ENCODE measurements around the gene SLC22A17. TPM values are rescaled to one million over a fixed set of nuclear protein-coding genes. Genes with fewer than 3 reads are reported as not detected.

Gene SLC22A17
- polyA plus RNA-seq, 1 donor (not counting 4 experiments of a cell fraction or from before 2014, with no cell fraction given), result 0.76 TPM

- no peak overlapping the region for H2AFZ ChIP-seq (ENCODE audit: control insufficient read depth, low read length)
- no peaks in the 10 kb centered on the region for H3K27me3 ChIP-seq (ENCODE audit: control insufficient read depth, extremely low read depth, insufficient read depth, low read length)
- H3K4me1 ChIP-seq (ENCODE audit: control insufficient read depth, extremely low read depth, insufficient read depth, low read length), result peaks cover 6% of the 10 kb centered on the region
- H3K9me3 ChIP-seq (ENCODE audit: control insufficient read depth, low read depth, low read length), result no peaks in the 10 kb centered on the region
- H3K4me3 ChIP-seq (ENCODE audit: control insufficient read depth in 2 of 3, extremely low read depth in 1 of 3, insufficient read depth in 2 of 3, low read depth in 1 of 3, low read length in 3 of 3), result no peak overlapping the region
- no peak overlapping the region for H3K4me2 ChIP-seq (ENCODE audit: control insufficient read depth, extremely low read depth, insufficient read depth, low read depth, low read length)
- no peaks in the 10 kb centered on the region for H4K20me1 ChIP-seq (ENCODE audit: control insufficient read depth, extremely low read depth, insufficient read depth, low read length)
- peaks cover 0 to 2% of the 10 kb centered on the region in 2 experiments for H3K36me3 ChIP-seq (ENCODE audit: control insufficient read depth in 2 of 2, extremely low read depth in 1 of 2, insufficient read depth in 2 of 2, low read length in 2 of 2)
- dilution Hi-C loops (cut with MboI; ENCODE audit: extremely low pct_ligation_motif_present, low sequenced_read_pairs), result no loop called here
- TF ChIP-seq CTCF (optimal IDR thresholded peaks at IDR 0.05 in 1 of 3, IDR thresholded peaks at IDR 0.05 in 1 of 3, conservative IDR thresholded peaks at IDR 0.05 in 1 of 3; ENCODE audit: extremely low read depth in 1 of 3, insufficient read depth in 2 of 3, low read length in 3 of 3), result no peak
- TF ChIP-seq EZH2 (IDR thresholded peaks at IDR 0.05; ENCODE audit: low read length), result no peak
- DNase-seq (ENCODE audit: low read depth, low spot score) (no peak), FAIRE-seq (no peak)
- no peak overlapping the region for H3K9ac ChIP-seq (ENCODE audit: control insufficient read depth, extremely low read depth, insufficient read depth, low read length)
- H3K27ac ChIP-seq (ENCODE audit: control insufficient read depth, insufficient read depth, low read length), result no peak overlapping the region
- H3K79me2 ChIP-seq (ENCODE audit: control insufficient read depth, insufficient read depth, low read length), result no peaks in the 10 kb centered on the region
- no peaks in the 10 kb centered on the region for H3K9me1 ChIP-seq (ENCODE audit: control insufficient read depth, extremely low read depth, insufficient read depth, low read length)
Measured at GRCh38 chr14:23359722-23360447, 7.2 kb upstream of the SLC22A17 start.

GRCh38 chr14:23359167-23359626 is 6.5 kb upstream of the SLC22A17 start:
- Histone ChIP-seq H3K9ac (ENCODE audit: control insufficient read depth, extremely low read depth, insufficient read depth, low read length) (no peak overlapping the region), H3K4me1 (ENCODE audit: control insufficient read depth, extremely low read depth, insufficient read depth, low read length) (no peaks in the 10 kb centered on the region), H4K20me1 (ENCODE audit: control insufficient read depth, extremely low read depth, insufficient read depth, low read length) (no peaks in the 10 kb centered on the region), H3K9me3 (ENCODE audit: control insufficient read depth, low read depth, low read length) (no peaks in the 10 kb centered on the region), H3K4me3 (ENCODE audit: control insufficient read depth in 2 of 3, extremely low read depth in 1 of 3, insufficient read depth in 2 of 3, low read depth in 1 of 3, low read length in 3 of 3) (no peak overlapping the region), H3K27ac (ENCODE audit: control insufficient read depth, insufficient read depth, low read length) (no peak overlapping the region), H2AFZ (ENCODE audit: control insufficient read depth, low read length) (no peak overlapping the region), H3K36me3 (ENCODE audit: control insufficient read depth in 2 of 2, extremely low read depth in 1 of 2, insufficient read depth in 2 of 2, low read length in 2 of 2) (peaks cover 0 to 2% of the 10 kb centered on the region in 2 experiments), H3K79me2 (ENCODE audit: control insufficient read depth, insufficient read depth, low read length) (no peaks in the 10 kb centered on the region), H3K4me2 (ENCODE audit: control insufficient read depth, extremely low read depth, insufficient read depth, low read depth, low read length) (no peak overlapping the region), H3K27me3 (ENCODE audit: control insufficient read depth, extremely low read depth, insufficient read depth, low read length) (no peaks in the 10 kb centered on the region), H3K9me1 (ENCODE audit: control insufficient read depth, extremely low read depth, insufficient read depth, low read length) (no peaks in the 10 kb centered on the region)
- TF ChIP-seq EZH2 (IDR thresholded peaks at IDR 0.05; ENCODE audit: low read length) (no peak), CTCF (optimal IDR thresholded peaks at IDR 0.05 in 1 of 3, IDR thresholded peaks at IDR 0.05 in 1 of 3, conservative IDR thresholded peaks at IDR 0.05 in 1 of 3; ENCODE audit: extremely low read depth in 1 of 3, insufficient read depth in 2 of 3, low read length in 3 of 3) (no peak)
- DNase-seq (ENCODE audit: low read depth, low spot score) (no peak), FAIRE-seq (no peak)
- dilution Hi-C loops (cut with MboI; ENCODE audit: extremely low pct_ligation_motif_present, low sequenced_read_pairs), result no loop called here
